Parathyroid adenoma (tissue), 2 donors: ENCODE data around the gene MRPS23.

Experiments
- H2AFZ ChIP-seq: fragments of 300-600 bp; sonication (generic); one replicate; pipeline ENCODE4 v1.7.0; 2017; ENCODE audit warnings: antibody characterized with exemption, mild to moderate bottlenecking
- H3K27ac ChIP-seq: fragments of 300-600 bp; sonication (generic); one replicate; pipeline ENCODE4 v1.7.0; 2017
- H3K27me3 ChIP-seq: fragments of 300-600 bp; sonication (generic); one replicate; pipeline ENCODE4 v1.7.0; 2017; ENCODE audit warnings: low read length; ENCODE audit not compliant: control insufficient read depth, insufficient read depth
- H3K36me3 ChIP-seq: fragments of 300-600 bp; sonication (generic); one replicate; pipeline ENCODE4 v1.7.0; 2017; ENCODE audit warnings: low read length; ENCODE audit not compliant: control insufficient read depth, insufficient read depth
- H3K4me1 ChIP-seq: fragments of 300-600 bp; sonication (generic); one replicate; pipeline ENCODE4 v1.7.0; 2017; ENCODE audit warnings: control low read depth
- H3K4me2 ChIP-seq: fragments of 300-600 bp; sonication (generic); one replicate; pipeline ENCODE4 v1.7.0; 2017; ENCODE audit warnings: low read length
- H3K4me3 ChIP-seq: fragments of 300-600 bp; sonication (generic); one replicate; pipeline ENCODE4 v1.7.0; 2017; ENCODE audit warnings: low read depth, low read length
- H3K79me2 ChIP-seq: fragments of 300-600 bp; sonication (generic); one replicate; pipeline ENCODE4 v1.7.0; 2017; ENCODE audit warnings: control low read depth
- H3K9ac ChIP-seq: fragments of 300-600 bp; sonication (generic); one replicate; pipeline ENCODE4 v1.7.0; 2017; ENCODE audit warnings: mild to moderate bottlenecking
- H3K9me3 ChIP-seq: fragments of 300-600 bp; sonication (generic); one replicate; pipeline ENCODE4 v1.7.0; 2017; ENCODE audit warnings: low read length; ENCODE audit not compliant: control insufficient read depth
- CTCF ChIP-seq: fragments of 300-600 bp; sonication (generic); IDR thresholded peaks from one replicate; pipeline ENCODE4 v1.7.0; 2017; ENCODE audit warnings: antibody characterized with exemption, mild to moderate bottlenecking
- donor health status: primary hyperparathyroidism.

Gene MRPS23

GRCh38 chr17:57886020-57886419, 36.2 kb upstream of the MRPS23 start:
- no peak overlapping the region for H3K27ac ChIP-seq
- no peak for TF ChIP-seq CTCF
- H3K36me3 ChIP-seq: no peaks in the 10 kb centered on the region
- H3K79me2 ChIP-seq: peaks cover 2% of the 10 kb centered on the region
- no peak overlapping the region for H3K9ac ChIP-seq
- no peak overlapping the region for H2AFZ ChIP-seq
- H3K4me2 ChIP-seq: no peak overlapping the region
- H3K9me3 ChIP-seq: no peaks in the 10 kb centered on the region
- H3K27me3 ChIP-seq: no peaks in the 10 kb centered on the region
- H3K4me3 ChIP-seq: no peak overlapping the region
- peaks cover 12% of the 10 kb centered on the region for H3K4me1 ChIP-seq

DNA sequence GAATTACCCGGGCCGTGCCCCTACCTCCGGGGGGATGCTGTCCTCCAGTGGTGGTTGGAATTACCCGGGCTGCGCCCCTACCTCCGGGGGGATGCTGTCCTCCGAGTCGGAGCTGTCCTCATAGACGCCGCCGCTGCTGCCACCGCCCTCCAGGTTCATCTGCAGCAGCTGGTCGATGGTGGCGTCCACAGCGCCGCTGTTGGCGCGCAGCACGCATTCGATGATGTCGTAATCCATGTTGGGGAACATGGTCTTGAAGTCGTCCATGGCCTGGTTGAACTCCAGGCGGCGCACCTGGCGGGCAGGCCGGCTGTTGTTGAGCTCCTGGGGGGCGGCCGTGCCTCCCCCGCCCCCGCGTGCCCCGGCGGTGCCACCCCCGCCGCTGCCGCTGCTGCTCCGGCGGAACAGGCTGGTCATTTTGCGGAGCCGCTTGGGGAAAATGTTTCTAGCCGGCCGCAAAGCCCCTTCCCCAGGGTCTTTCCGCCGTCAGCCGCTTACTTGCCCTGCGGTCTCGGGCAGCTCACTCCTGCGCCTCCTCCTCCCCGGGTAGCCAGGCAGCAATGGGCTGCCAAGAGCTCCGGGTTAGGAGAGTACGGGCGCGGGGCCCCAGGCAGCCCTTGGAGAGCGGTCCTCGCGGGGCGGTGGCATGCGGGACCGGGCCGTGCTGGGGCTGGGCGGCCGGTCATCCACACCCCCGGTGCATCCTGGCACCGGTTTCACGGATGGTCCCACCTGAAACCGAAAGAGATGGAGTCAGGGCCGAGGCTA, 35.5 kb upstream of the MRPS23 start:
- H3K9me3 ChIP-seq: no peaks in the 10 kb centered on the region
- no peaks in the 10 kb centered on the region for H3K36me3 ChIP-seq
- H3K9ac ChIP-seq: no peak overlapping the region
- no peak overlapping the region for H3K4me2 ChIP-seq
- no peak overlapping the region for H2AFZ ChIP-seq
- TF ChIP-seq CTCF: no peak
- peaks cover 2% of the 10 kb centered on the region for H3K79me2 ChIP-seq
- H3K27ac ChIP-seq: no peak overlapping the region
- H3K4me3 ChIP-seq: no peak overlapping the region
- H3K4me1 ChIP-seq: peaks cover 7% of the 10 kb centered on the region
- no peaks in the 10 kb centered on the region for H3K27me3 ChIP-seq

GRCh38 chr17:57881783-57882351, 32.0 kb upstream of the MRPS23 start:
- Histone ChIP-seq H3K27ac (no peak overlapping the region), H3K79me2 (peaks cover 2% of the 10 kb centered on the region), H3K9ac (no peak overlapping the region)

GRCh38 chr17:57881143-57881542, 31.3 kb upstream of the MRPS23 start:
- Histone ChIP-seq H3K4me1 (peaks cover 16% of the 10 kb centered on the region), H2AFZ (no peak overlapping the region), H3K4me2 (no peak overlapping the region), H3K4me3 (no peak overlapping the region), H3K9me3 (no peaks in the 10 kb centered on the region), H3K79me2 (peaks cover 2% of the 10 kb centered on the region), H3K27me3 (no peaks in the 10 kb centered on the region), H3K9ac (no peak overlapping the region), H3K36me3 (no peaks in the 10 kb centered on the region), H3K27ac (no peak overlapping the region)
- TF ChIP-seq CTCF: no peak

More at GRCh38 chr17:57881783-57882351, 32.0 kb upstream of the MRPS23 start:
- Histone ChIP-seq H2AFZ (no peak overlapping the region), H3K36me3 (no peaks in the 10 kb centered on the region), H3K4me2 (no peak overlapping the region), H3K27me3 (no peaks in the 10 kb centered on the region), H3K4me3 (no peak overlapping the region), H3K9me3 (no peaks in the 10 kb centered on the region), H3K4me1 (peaks cover 16% of the 10 kb centered on the region)
- TF ChIP-seq CTCF: no peak

DNA sequence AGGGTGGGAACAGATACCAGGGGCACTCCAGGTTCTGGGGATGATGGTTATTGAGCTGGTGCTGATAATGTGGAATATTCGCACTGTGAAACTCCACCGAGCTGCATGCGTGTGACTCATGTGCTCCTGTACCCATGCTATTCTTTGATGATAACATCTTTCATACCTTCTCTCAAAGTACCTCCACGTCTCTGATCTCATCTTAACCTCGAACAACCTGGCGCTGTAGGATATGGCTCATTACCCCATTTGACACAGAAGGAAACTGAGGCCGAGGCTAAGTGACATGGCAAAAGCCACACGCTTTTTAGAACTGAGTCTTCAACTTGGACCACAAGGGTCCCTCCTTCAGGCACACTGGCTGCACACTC, 30.2 kb upstream of the MRPS23 start:
- no peak overlapping the region for H2AFZ ChIP-seq
- no peak overlapping the region for H3K4me3 ChIP-seq
- H3K4me1 ChIP-seq: peaks cover 23% of the 10 kb centered on the region
- no peak overlapping the region for H3K27ac ChIP-seq
- no peak overlapping the region for H3K9ac ChIP-seq
- H3K79me2 ChIP-seq: no peaks in the 10 kb centered on the region
- TF ChIP-seq CTCF: no peak
- no peak overlapping the region for H3K4me2 ChIP-seq
- H3K36me3 ChIP-seq: no peaks in the 10 kb centered on the region
- H3K9me3 ChIP-seq: no peaks in the 10 kb centered on the region
- H3K27me3 ChIP-seq: no peaks in the 10 kb centered on the region
